H1 (cell line): ENCODE results near the gene CTNND2. TPM values are rescaled to one million over a fixed set of nuclear protein-coding genes. Genes with fewer than 3 reads are reported as not detected.

ENCODE experiments used
- CTCF ChIA-PET: fragments of 300-600 bp; sonication (Branson Sonifier 250); formaldehyde crosslinking; loops from one replicate; lab custom pipeline; 2021; ENCODE audit not compliant: partially characterized antibody; lab: Charles Lee
- POLR2A ChIA-PET: fragments of 300-600 bp; sonication (Branson Sonifier 250); formaldehyde crosslinking; loops from one replicate; lab custom pipeline; 2021; ENCODE audit warnings: inconsistent platforms; ENCODE audit not compliant: partially characterized antibody; lab: Charles Lee
- DNase-seq, 2 experiments: peaks; one replicate each; pipeline versions ENCODE4 v3.0.0 to v3.0.0-alpha.2; 2010 to 2022; ENCODE audit warnings: low spot score in 2 of 2, low read depth in 1 of 2, mixed read lengths in 1 of 2
- FAIRE-seq: peaks from 2 replicates; lab custom pipeline; 2011; peaks lifted over from hg19 to GRCh38; lab: Jason Lieb, UNC
- H2AFZ ChIP-seq: 2 replicates; pipeline ENCODE4 v1.8.1; 2012; ENCODE audit warnings: low read length, inconsistent platforms
- H2AK5ac ChIP-seq: 2 replicates; pipeline ENCODE4 v1.6.1; 2013; ENCODE audit warnings: low read depth, low read length
- H2BK120ac ChIP-seq: replicated peaks from 2 replicates; pipeline ENCODE3; 2013; ENCODE audit warnings: low read depth, low read length, inconsistent platforms
- H2BK12ac ChIP-seq: 2 replicates; pipeline ENCODE4 v1.6.1; 2013; ENCODE audit warnings: low read depth, low read length
- H2BK15ac ChIP-seq: 2 replicates; pipeline ENCODE4 v1.6.1; 2013; ENCODE audit warnings: low read length
- H2BK20ac ChIP-seq: 2 replicates; pipeline ENCODE4 v1.6.1; 2013; ENCODE audit warnings: low read length
- H2BK5ac ChIP-seq: 2 replicates; pipeline ENCODE4 v1.6.1; 2013; ENCODE audit warnings: low read depth, low read length
- H3K14ac ChIP-seq: 2 replicates; pipeline ENCODE4 v1.6.1; 2013; ENCODE audit warnings: inconsistent platforms; ENCODE audit not compliant: insufficient read length
- H3K18ac ChIP-seq: 2 replicates; pipeline ENCODE4 v1.6.1; 2013; ENCODE audit warnings: low read length; ENCODE audit errors: extremely low read depth
- H3K23ac ChIP-seq: 2 replicates; pipeline ENCODE4 v1.6.1; 2013; ENCODE audit warnings: inconsistent platforms; ENCODE audit not compliant: insufficient read length
- H3K23me2 ChIP-seq: 2 replicates; pipeline ENCODE4 v1.6.1; 2013; ENCODE audit warnings: low read depth, low read length
- H3K27ac ChIP-seq: 2 replicates; pipeline ENCODE4 v1.6.1; 2011; ENCODE audit warnings: low read depth, low read length, inconsistent platforms
- H3K27me3 ChIP-seq, 4 experiments: replicated peaks in 1 of 4; 1 replicate in 1 of 4; 2 replicates in 3 of 4; pipeline versions ENCODE4 v1.6.1 to v1.8.1; 2011 to 2013; ENCODE audit warnings: low read length in 3 of 4, mild to moderate bottlenecking in 3 of 4, inconsistent platforms in 2 of 4, mixed read lengths in 2 of 4, moderate library complexity in 1 of 4; ENCODE audit not compliant: control insufficient read depth in 3 of 4, insufficient read depth in 3 of 4; ENCODE audit errors: extremely low read depth in 1 of 4
- H3K36me3 ChIP-seq, 4 experiments: 2 replicates each; pipeline versions ENCODE4 v1.6.1 to v1.8.1; 2011 to 2013; ENCODE audit warnings: mild to moderate bottlenecking in 4 of 4, low read length in 3 of 4, moderate library complexity in 2 of 4, control low read depth in 1 of 4, inconsistent platforms in 1 of 4; ENCODE audit not compliant: insufficient read depth in 4 of 4, control insufficient read depth in 2 of 4
- H3K4ac ChIP-seq: replicated peaks from 2 replicates; pipeline ENCODE3; 2013; ENCODE audit warnings: low read length, low read depth, mixed read lengths, inconsistent platforms; ENCODE audit not compliant: insufficient read length
- H3K4me1 ChIP-seq, 4 experiments: replicated peaks in 1 of 4; 1 replicate in 1 of 4; 2 replicates in 3 of 4; pipeline versions ENCODE4 v1.6.1 to v1.8.1; 2011 to 2013; ENCODE audit warnings: low read length in 3 of 4, inconsistent platforms in 2 of 4, mixed read lengths in 1 of 4; ENCODE audit not compliant: insufficient read depth in 4 of 4, control insufficient read depth in 3 of 4
- H3K4me2 ChIP-seq, 2 experiments: 2 replicates each; pipeline versions ENCODE4 v1.6.1 to v1.8.1; 2011 to 2013; ENCODE audit warnings: low read depth in 2 of 2, low read length in 2 of 2, control low read depth in 1 of 2, inconsistent platforms in 1 of 2, mild to moderate bottlenecking in 1 of 2; ENCODE audit not compliant: insufficient read depth in 1 of 2
- H3K4me3 ChIP-seq, 4 experiments: fragments of 200-600, 300-600 bp in 1 of 4; sonication (generic), shearing (Covaris generic), sonication (Bioruptor Twin) in 1 of 4; 2 replicates each; pipeline versions ENCODE4 v1.5.1 to v1.8.1; 2011 to 2016; ENCODE audit warnings: low read length in 4 of 4, low read depth in 3 of 4, control low read depth in 2 of 4, inconsistent platforms in 2 of 4, mild to moderate bottlenecking in 2 of 4, mixed read lengths in 1 of 4, moderate library complexity in 1 of 4; ENCODE audit not compliant: insufficient read depth in 2 of 4; ENCODE audit errors: extremely low read depth in 1 of 4
- H3K56ac ChIP-seq: replicated peaks from 2 replicates; pipeline ENCODE3; 2013; ENCODE audit warnings: low read depth, mild to moderate bottlenecking, mixed read lengths, low read length, inconsistent platforms; ENCODE audit not compliant: insufficient read length
- H3K79me1 ChIP-seq: 2 replicates; pipeline ENCODE4 v1.6.1; 2013; ENCODE audit warnings: low read depth, low read length, control low read depth
- H3K79me2 ChIP-seq, 2 experiments: 2 replicates each; pipeline versions ENCODE4 v1.6.1 to v1.8.1; 2012 to 2013; ENCODE audit warnings: low read length in 2 of 2, mild to moderate bottlenecking in 2 of 2, inconsistent platforms in 1 of 2; ENCODE audit not compliant: insufficient read depth in 2 of 2, control insufficient read depth in 1 of 2
- H3K9ac ChIP-seq, 4 experiments: replicated peaks in 1 of 4; 1 replicate in 1 of 4; 2 replicates in 3 of 4; pipeline versions ENCODE4 v1.6.1 to v1.8.1; 2011 to 2013; ENCODE audit warnings: low read depth in 3 of 4, low read length in 3 of 4, control low read depth in 2 of 4, mild to moderate bottlenecking in 2 of 4, moderate library complexity in 2 of 4, inconsistent platforms in 1 of 4; ENCODE audit errors: extremely low read depth in 1 of 4
- H3K9me3 ChIP-seq, 2 experiments: 2 replicates each; pipeline versions ENCODE4 v1.6.1 to v1.8.1; 2012 to 2013; ENCODE audit warnings: mild to moderate bottlenecking in 2 of 2, moderate library complexity in 2 of 2, control low read depth in 1 of 2, inconsistent platforms in 1 of 2, low read depth in 1 of 2, low read length in 1 of 2, mixed read lengths in 1 of 2; ENCODE audit not compliant: insufficient read depth in 2 of 2
- H4K20me1 ChIP-seq, 2 experiments: replicated peaks in 1 of 2; 2 replicates each; pipeline versions ENCODE3 to v1.8.1; 2011 to 2013; ENCODE audit warnings: inconsistent platforms in 2 of 2, low read length in 2 of 2, mild to moderate bottlenecking in 1 of 2; ENCODE audit not compliant: insufficient read depth in 2 of 2, control insufficient read depth in 1 of 2
- H4K5ac ChIP-seq: 2 replicates; pipeline ENCODE4 v1.6.1; 2013; ENCODE audit warnings: low read length, low read depth, mixed read lengths, inconsistent platforms; ENCODE audit not compliant: insufficient read length
- H4K8ac ChIP-seq: 2 replicates; pipeline ENCODE4 v1.8.0; 2013; ENCODE audit warnings: mild to moderate bottlenecking, moderate library complexity, low read length, inconsistent platforms; ENCODE audit not compliant: insufficient read depth; ENCODE audit errors: extremely low read depth
- H4K91ac ChIP-seq: replicated peaks from 2 replicates; pipeline ENCODE3; 2013; ENCODE audit warnings: low read length, mixed read lengths, inconsistent platforms; ENCODE audit not compliant: insufficient read length
- BACH1 ChIP-seq: IDR thresholded peaks from 2 replicates; pipeline ENCODE4 v1.6.1; 2012; ENCODE audit warnings: low read length, improper control_type of control experiment
- EP300 ChIP-seq, 2 experiments: IDR thresholded peaks; 1 replicate in 1 of 2; 2 replicates in 1 of 2; pipeline ENCODE4 v1.6.1; 2011 to 2012; ENCODE audit warnings: low read depth in 2 of 2, low read length in 2 of 2, mild to moderate bottlenecking in 2 of 2, borderline replicate concordance in 1 of 2, inconsistent platforms in 1 of 2, moderate library complexity in 1 of 2
- GABPA ChIP-seq: IDR thresholded peaks from 2 replicates; pipeline ENCODE4 v1.6.1; 2011; ENCODE audit warnings: mild to moderate bottlenecking, low read length, moderate library complexity, borderline replicate concordance; ENCODE audit not compliant: insufficient read depth
- JUND ChIP-seq: IDR thresholded peaks from 2 replicates; pipeline ENCODE4 v1.6.1; 2011; ENCODE audit warnings: mild to moderate bottlenecking, improper control_type of control experiment, low read length
- KDM5A ChIP-seq: fragments of 200-600 bp; IDR thresholded peaks from 2 replicates; pipeline ENCODE4 v1.7.1; 2012; ENCODE audit warnings: mild to moderate bottlenecking, low read length, inconsistent platforms, mixed read lengths
- POLR2A ChIP-seq, 2 experiments: IDR thresholded peaks; 1 replicate in 1 of 2; 2 replicates in 1 of 2; pipeline ENCODE4 v1.6.1; 2011; ENCODE audit warnings: low read depth in 2 of 2, low read length in 2 of 2, mild to moderate bottlenecking in 2 of 2; ENCODE audit errors: control extremely low read depth in 1 of 2
- POLR2AphosphoS5 ChIP-seq: IDR thresholded peaks from 2 replicates; pipeline ENCODE4 v1.6.1; 2011; ENCODE audit warnings: low read depth, low read length
- RXRA ChIP-seq: IDR thresholded peaks from 2 replicates; pipeline ENCODE4 v1.6.1; 2011; ENCODE audit warnings: low read depth, mild to moderate bottlenecking, low read length, moderate library complexity; ENCODE audit not compliant: insufficient read depth
- SRF ChIP-seq: IDR thresholded peaks from 2 replicates; pipeline ENCODE4 v1.6.1; 2011; ENCODE audit warnings: mild to moderate bottlenecking, low read depth, low read length, moderate library complexity
- TAF7 ChIP-seq: optimal IDR thresholded peaks from 2 replicates; pipeline ENCODE3; 2011; ENCODE audit warnings: low read depth, mild to moderate bottlenecking, inconsistent platforms, low read length, moderate library complexity, borderline replicate concordance
- TBP ChIP-seq: IDR thresholded peaks from 2 replicates; pipeline ENCODE4 v1.6.1; 2011; ENCODE audit warnings: low read depth, low read length, improper control_type of control experiment
- TEAD4 ChIP-seq: IDR thresholded peaks from 2 replicates; pipeline ENCODE4 v1.6.1; 2012; ENCODE audit warnings: low read depth, low read length, inconsistent platforms, mixed read lengths
- WGBS, 2 experiments: shearing (Covaris generic) in 1 of 2; methylation state at CpG; one replicate each; pipeline versions ENCODE4 v1.1.6 to v1.1.7; 2013 to 2015; ENCODE audit warnings: low lambda C conversion rate in 2 of 2, mixed read lengths in 2 of 2, inconsistent platforms in 1 of 2, low coverage in 1 of 2, missing lambda C conversion rate in 1 of 2; ENCODE audit not compliant: insufficient replicate concordance in 2 of 2, insufficient coverage in 1 of 2, insufficient read length in 1 of 2; ENCODE audit errors: extremely low coverage in 1 of 2, missing lambda C conversion rate in 1 of 2; 5-methylcytosine and 5-hydroxymethylcytosine counted together
- polyA plus RNA-seq, 7 experiments: library from polyadenylated mRNA; depleted of rRNA in 3 of 7; stranded (reverse) in 5 of 7; unstranded in 2 of 7; fragments of >200 nt in 5 of 7; fragments of 200-250 nt in 2 of 7; gene quantifications; 1 replicate in 5 of 7; 2 replicates in 1 of 7; 4 replicates in 1 of 7; pipeline versions ENCODE4 v1.2.1 to v1.2.3, GENCODE V29; 2011 to 2013; ENCODE audit warnings: missing spikeins in 2 of 7, mixed read lengths in 2 of 7
- total RNA-seq: library from RNA; stranded (reverse); fragmentation: NEBNext Ultra II Directional; extraction: Animal tissue kit (Norgen Biotek cat#: 25700); gene quantifications from 2 replicates; pipeline ENCODE4 v1.2.1, GENCODE V29; 2021
- TF ChIP-seq, protein P1 (sequence below): IDR thresholded peaks from 2 replicates; pipeline ENCODE4 v1.6.1; 2012; ENCODE audit warnings: inconsistent platforms
- TF ChIP-seq, protein P2 (sequence below): IDR thresholded peaks from 2 replicates; pipeline ENCODE4 v1.6.1; 2011; ENCODE audit warnings: low read depth, mild to moderate bottlenecking, low read length; ENCODE audit not compliant: insufficient read depth

The CTNND2 gene
- total and polyA plus RNA-seq, 2 of the 8 experiments (the other 6 are each of a cell fraction or from before 2014, with no cell fraction given), result 7.4 to 14.2 TPM

DNA sequence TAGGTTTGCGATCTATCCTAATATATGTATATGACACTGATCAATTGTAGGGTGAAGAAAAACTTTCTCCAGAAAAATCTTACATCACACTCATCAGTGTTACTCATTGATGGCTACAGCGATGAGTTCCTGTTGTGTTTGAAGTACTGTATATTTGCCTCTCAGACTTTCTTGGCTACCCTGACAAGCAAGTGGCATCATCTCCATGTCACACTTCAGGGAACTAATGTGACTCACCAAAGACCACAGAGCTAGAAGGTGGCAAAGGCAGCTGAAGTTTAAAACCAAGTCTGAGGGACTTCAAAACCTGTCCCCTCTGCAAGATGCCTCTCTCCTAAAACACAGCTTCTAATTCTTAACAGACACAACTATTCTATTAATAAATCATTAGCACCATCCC is 451.4 kb downstream of the CTNND2 start:
- no peak overlapping the region for H3K27ac ChIP-seq
- H3K14ac ChIP-seq, result no peak overlapping the region
- TF ChIP-seq POLR2AphosphoS5, result no peak
- no peak for TF ChIP-seq KDM5A
- no peak for TF ChIP-seq POLR2A (IDR thresholded peaks at IDR 0.05; ENCODE audit: control extremely low read depth in 1 of 2, low read depth in 2 of 2, low read length in 2 of 2)
- TF ChIP-seq EP300 (IDR thresholded peaks at IDR 0.05; ENCODE audit: borderline replicate concordance in 1 of 2, low read depth in 2 of 2, low read length in 2 of 2), result no peak
- no peak for TF ChIP-seq TEAD4
- TF ChIP-seq TAF7, result no peak
- TF ChIP-seq, protein P1, sequence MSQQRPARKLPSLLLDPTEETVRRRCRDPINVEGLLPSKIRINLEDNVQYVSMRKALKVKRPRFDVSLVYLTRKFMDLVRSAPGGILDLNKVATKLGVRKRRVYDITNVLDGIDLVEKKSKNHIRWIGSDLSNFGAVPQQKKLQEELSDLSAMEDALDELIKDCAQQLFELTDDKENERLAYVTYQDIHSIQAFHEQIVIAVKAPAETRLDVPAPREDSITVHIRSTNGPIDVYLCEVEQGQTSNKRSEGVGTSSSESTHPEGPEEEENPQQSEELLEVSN, result no peak
- no peak for TF ChIP-seq JUND
- no peak for TF ChIP-seq BACH1
- no peak for TF ChIP-seq RXRA
- TF ChIP-seq, protein P2, sequence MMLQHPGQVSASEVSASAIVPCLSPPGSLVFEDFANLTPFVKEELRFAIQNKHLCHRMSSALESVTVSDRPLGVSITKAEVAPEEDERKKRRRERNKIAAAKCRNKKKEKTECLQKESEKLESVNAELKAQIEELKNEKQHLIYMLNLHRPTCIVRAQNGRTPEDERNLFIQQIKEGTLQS, result no peak
- no peak for TF ChIP-seq GABPA
- no peak for TF ChIP-seq SRF
- TF ChIP-seq TBP, result no peak
- no peak overlapping the region for H3K56ac ChIP-seq
- H3K4me2 ChIP-seq, result no peak overlapping the region
- H3K79me1 ChIP-seq, result no peaks in the 10 kb centered on the region
- DNase-seq, result no peak
- no peak overlapping the region for H2BK120ac ChIP-seq
- H3K4me1 ChIP-seq, result no peaks in the 10 kb centered on the region
- ChIA-PET CTCF (interaction anchor here (0.5 kb wide), 1 partner anchor 265 kb away, joined by 3 read pairs; no protein-coding TSS in a partner anchor), POLR2A (no interaction called here)
- no peak overlapping the region for H3K4me3 ChIP-seq
- no peaks in the 10 kb centered on the region for H3K27me3 ChIP-seq
- no peaks in the 10 kb centered on the region for H4K20me1 ChIP-seq
- no peak overlapping the region for H2AFZ ChIP-seq
- no peak overlapping the region for H4K91ac ChIP-seq
- WGBS, 2 experiments, result 89% methylated on average over 2 of the region's 2 CpGs; no CpG with 5 or more reads in 1 of the 2 experiments
- H2BK12ac ChIP-seq, result no peak overlapping the region
- no peak overlapping the region for H4K5ac ChIP-seq
- FAIRE-seq, result no peak
- H3K23ac ChIP-seq, result no peak overlapping the region
- no peak overlapping the region for H2AK5ac ChIP-seq
- no peaks in the 10 kb centered on the region for H3K23me2 ChIP-seq
- H3K9ac ChIP-seq, result no peak overlapping the region
- no peaks in the 10 kb centered on the region for H3K79me2 ChIP-seq
- H3K18ac ChIP-seq, result no peak overlapping the region
- no peak overlapping the region for H2BK5ac ChIP-seq
- H3K9me3 ChIP-seq, result no peaks in the 10 kb centered on the region
- no peak overlapping the region for H2BK15ac ChIP-seq
- no peaks in the 10 kb centered on the region; a peak in 1 of 8 replicates for H3K36me3 ChIP-seq
- H2BK20ac ChIP-seq, result no peak overlapping the region
- H4K8ac ChIP-seq, result no peak overlapping the region
- H3K4ac ChIP-seq, result no peak overlapping the region
